ENCODE data around the gene MECP2.

DNA sequence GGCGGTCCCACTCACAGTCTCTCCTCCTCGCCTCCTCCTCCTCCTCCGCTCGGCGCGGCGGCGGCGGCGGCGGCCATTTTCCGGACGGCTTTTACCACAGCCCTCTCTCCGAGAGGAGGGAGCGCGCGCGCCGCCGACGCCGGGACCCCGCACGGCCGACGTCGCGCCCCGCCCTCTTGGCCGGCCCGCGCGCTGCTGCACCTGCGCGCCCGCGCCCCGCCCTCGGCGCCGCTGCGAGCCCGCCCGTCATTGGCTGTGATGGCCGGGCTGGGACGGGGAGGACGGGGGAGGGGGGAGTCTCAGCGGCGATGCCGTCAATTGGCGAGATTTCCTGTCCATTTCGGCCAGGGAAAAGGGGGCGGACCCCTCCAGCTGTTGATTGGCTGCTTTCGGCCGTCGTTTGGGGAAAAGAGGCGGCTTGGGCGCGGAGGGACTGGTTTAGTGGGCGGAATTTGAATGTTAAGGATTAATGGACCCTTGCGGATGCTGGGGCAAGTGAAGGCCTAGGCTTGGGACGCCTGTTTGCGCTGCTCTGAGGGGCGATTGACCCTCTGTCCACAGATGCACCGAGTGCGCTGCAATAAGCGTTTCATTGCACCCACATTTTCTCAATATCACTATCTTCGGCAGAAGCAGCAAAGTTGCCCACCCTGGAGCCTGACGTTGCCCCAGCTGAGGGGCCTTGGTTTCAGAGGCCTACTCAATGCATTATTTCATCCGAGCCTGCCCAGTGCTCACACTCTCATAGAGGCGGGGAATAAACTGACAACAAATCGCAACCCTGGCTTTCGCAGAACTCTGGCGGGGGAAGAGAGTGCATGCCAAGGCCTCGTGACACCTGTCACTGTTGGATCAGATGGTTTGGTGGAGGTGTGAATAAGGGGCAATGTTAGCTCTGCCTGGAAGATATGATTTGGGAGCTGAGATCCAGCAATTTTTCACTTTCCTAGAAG is at the start of gene MECP2:
- TF ChIP-seq, protein P1, sequence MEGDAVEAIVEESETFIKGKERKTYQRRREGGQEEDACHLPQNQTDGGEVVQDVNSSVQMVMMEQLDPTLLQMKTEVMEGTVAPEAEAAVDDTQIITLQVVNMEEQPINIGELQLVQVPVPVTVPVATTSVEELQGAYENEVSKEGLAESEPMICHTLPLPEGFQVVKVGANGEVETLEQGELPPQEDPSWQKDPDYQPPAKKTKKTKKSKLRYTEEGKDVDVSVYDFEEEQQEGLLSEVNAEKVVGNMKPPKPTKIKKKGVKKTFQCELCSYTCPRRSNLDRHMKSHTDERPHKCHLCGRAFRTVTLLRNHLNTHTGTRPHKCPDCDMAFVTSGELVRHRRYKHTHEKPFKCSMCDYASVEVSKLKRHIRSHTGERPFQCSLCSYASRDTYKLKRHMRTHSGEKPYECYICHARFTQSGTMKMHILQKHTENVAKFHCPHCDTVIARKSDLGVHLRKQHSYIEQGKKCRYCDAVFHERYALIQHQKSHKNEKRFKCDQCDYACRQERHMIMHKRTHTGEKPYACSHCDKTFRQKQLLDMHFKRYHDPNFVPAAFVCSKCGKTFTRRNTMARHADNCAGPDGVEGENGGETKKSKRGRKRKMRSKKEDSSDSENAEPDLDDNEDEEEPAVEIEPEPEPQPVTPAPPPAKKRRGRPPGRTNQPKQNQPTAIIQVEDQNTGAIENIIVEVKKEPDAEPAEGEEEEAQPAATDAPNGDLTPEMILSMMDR (conservative IDR thresholded peaks at IDR 0.05; ENCODE audit: low read depth, low read length), result no peak
- no peak for TF ChIP-seq EZH2 (IDR thresholded peaks at IDR 0.05; ENCODE audit: borderline replicate concordance, low read depth, low read length, poor library complexity, severe bottlenecking)
